GM10266 (cell line): Measurements from ENCODE around the gene EMC7.

Source experiments
- DNase-seq: peaks from one replicate; pipeline ENCODE4 v3.0.0; 2012; ENCODE audit errors: extremely low spot score
- CTCF ChIP-seq: IDR thresholded peaks from 2 replicates; pipeline ENCODE4 v1.5.1; 2012; ENCODE audit warnings: mild to moderate bottlenecking, low read depth; ENCODE audit not compliant: control insufficient read depth, insufficient read depth; ENCODE audit errors: missing control alignments

Gene EMC7

GRCh38 chr15:34038023-34038870 lies 63.4 kb downstream of the EMC7 start:
- DNase-seq, result peak; percentile 86
- TF ChIP-seq CTCF, result no peak
